GM21529 (cell line): ENCODE results near the gene SLC7A11.

Experiments used
- ATAC-seq: cut with Tn5 transposase; IDR thresholded peaks from one replicate; pipeline ENCODE4 v1.9.1; 2021; ENCODE audit not compliant: unreplicated experiment

Gene SLC7A11

DNA sequence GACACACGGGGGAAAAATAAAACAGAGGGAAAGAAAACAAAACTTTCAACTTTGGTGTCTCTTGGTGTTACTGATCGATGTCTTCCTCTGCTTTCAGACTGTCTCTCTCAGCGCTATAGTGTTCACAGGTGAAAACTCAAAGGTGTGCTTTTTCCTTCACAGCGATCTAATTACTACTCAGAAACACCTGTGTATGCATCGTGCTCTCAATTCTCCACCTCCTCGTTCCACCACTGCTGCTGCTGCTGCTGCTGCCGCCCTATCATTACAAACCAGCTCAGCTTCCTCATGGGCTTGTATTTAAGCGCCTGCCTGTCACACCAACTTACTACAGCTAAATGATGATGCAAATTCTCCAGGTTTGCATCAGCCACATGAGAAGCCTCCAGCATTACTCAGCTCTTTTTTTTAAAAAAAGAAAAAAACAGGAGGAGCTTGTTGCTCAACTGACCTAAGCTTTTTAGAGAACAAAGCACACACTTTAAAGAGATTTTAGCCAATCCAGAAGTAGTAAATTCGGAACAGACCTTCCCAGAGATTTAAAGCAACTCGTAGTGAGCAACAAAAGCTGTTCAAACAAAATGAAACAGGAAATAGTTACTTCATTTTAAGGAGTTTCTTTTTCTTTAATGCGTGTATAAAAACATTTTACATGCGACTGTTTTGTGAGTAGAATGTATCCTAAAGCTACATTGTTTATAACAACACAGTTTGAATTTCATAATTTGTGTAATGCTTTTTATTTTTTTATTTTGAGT is at the start of gene SLC7A11:
SLC7A11 (minus strand) TSS at position 274 of the 758 bp plus-strand sequence. CDS start 280 bp downstream, outside the sequence.
- ATAC-seq, result peak; percentile 98

DNA sequence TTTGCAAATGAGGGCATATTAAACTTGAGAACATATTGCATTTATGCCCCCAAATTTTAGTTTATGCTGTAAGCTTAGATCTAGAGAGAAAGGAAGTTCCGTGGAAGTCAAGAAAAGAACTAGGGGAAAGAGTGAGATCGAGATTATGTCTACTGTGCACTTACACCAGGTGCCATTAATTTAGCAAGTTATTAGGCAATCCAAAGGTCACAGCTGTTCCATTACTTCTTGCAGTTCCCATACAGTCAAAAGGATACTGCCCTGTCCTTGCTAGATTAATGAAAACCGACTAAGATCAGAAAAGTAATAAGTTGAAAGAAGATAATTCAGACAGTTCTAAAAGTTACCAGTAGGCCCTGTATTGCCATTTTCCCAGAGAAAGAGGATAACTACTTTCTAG is 49.3 kb upstream of the SLC7A11 start:
- no peak for ATAC-seq

DNA sequence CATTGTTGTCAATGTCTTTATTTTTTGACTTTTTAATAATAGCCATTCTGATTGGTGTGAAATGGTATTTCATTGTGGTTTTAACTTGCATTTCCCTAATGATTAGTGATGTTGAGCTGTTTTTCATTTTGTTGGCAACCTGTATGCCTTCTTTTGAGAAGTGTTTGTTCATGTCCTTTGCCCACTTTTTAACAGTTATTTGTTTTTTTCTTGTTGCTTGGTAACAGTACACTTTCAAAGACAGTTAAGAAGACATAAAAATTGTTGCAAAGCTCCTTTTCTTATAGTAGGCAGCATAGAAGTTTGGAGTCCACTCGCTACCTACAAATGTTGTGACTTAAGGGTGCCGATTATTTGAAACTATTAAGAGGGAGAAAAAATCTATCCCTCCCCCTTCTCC is 48.7 kb upstream of the SLC7A11 start:
- ATAC-seq, result no peak

DNA sequence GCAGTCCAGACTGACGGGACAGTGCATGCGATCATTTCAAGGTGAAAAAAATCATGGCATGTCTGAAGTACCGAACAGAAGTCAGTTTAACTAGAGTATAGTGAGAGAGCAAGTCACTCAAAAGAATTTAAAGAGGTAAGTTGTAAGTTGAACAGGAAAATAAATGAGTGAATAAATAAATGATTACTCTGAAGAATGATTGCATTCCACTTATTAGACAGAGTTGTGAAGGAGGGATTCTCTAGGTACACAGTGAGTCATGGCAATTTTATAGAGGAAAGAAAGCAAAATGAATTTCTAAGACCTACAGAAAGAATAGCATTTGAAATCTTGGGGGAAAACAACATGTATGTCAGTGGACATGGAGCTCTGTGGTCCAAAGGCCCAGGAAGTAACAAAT is 37.1 kb upstream of the SLC7A11 start:
- no peak for ATAC-seq

DNA sequence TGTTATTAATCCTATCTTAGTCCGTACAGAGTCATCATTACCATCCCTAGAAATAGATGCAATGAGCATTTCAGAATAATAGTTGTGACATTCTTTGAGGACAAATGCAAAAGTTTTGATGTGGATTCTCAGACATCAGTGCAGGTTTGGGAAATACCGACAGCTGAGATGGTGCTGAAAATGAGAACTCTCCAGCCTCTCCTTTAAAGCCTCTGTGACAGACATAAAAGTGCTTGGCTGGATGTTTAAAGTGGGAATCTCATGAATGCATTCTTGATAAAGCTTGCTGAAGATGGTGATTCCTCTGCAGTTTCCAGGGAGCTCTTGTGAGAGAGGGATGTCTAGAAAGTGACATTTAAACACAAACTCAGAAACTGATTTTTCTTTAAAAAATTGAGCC is 35.0 kb upstream of the SLC7A11 start:
- no peak for ATAC-seq

DNA sequence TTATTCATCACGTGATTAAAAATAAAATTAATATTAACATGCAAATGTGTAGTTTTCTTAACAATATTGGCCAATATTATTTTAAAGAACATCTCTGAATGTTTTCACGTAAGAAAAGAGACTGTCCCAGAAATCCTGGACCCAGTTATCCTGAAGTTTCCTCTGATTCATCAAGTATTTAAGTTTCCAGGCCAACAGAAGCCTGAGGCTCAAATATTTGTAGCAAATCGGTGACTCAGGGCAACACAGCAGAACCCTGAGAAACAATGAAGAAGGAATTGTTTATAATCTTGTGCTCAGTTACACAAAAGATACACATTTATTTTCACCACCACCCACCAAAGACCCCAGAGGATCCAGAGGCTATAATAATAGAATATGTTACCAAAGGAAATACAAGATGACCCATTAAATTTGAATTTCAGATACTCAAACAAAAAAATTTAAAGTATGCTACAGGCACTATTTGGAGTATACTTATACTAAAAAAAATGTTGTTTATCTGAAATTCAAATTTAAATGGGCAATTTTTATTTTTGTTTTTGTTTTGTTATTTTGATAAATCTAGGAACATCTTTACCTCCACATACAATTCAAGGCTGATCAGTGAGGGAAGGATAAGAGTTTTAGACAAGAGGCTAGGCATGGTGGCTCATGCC is 33.9 kb upstream of the SLC7A11 start:
- no peak for ATAC-seq

DNA sequence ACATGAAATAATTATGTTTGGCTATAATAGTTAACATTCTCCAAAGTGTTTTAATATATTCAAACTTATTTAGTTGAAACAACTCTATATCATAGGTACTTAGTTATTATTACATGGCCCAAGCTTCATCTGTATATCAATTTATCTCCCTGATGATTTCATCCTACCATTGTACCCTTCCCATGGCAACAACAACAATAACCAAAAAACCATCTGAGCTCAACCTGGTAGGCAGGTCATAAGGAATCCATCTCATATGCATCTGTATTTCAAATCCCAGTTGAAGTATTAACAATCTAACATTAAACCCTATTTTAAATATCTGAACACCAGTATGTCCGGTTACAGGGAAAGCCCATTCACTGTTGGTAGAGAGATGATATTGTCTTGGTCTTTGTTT is 33.1 kb upstream of the SLC7A11 start:
- ATAC-seq, result no peak

DNA sequence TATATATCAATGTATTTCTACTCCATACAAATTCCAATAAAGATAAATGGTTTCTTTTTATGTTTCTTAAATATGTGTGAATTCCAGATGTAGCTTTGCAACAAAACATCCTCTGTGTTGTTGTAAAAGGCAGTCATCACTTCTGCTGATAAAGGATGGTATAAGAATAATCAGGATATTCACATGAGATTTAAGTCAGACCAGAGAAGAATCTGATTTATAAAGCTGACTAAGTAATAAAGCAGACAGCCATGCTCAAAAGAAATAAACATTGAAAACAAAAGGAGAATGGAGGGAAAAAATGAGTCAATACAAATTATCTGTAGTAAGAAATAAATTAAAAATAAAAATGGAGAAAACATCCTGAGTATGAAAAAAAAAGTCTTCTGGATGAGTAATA is 27.0 kb upstream of the SLC7A11 start:
- no peak for ATAC-seq

DNA sequence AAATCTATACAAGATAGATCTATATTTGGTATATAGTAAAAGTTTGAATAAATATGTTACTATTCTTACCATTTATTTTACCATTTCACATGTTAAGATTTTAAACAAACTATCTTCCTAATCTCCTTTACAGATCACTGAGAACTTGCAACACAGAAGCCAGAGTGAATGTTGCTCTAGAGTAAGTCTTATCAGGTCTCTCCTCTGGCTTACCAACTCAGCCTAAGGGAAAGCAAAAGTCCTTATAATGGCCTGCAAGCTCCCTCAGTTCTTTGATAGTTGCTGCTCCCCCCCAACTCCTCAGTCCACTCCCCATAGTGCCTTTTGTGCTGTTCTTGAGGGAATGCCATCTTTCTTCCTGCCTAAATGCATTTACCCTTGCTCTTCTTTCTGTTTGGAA is 25.7 kb upstream of the SLC7A11 start:
- ATAC-seq, result no peak

DNA sequence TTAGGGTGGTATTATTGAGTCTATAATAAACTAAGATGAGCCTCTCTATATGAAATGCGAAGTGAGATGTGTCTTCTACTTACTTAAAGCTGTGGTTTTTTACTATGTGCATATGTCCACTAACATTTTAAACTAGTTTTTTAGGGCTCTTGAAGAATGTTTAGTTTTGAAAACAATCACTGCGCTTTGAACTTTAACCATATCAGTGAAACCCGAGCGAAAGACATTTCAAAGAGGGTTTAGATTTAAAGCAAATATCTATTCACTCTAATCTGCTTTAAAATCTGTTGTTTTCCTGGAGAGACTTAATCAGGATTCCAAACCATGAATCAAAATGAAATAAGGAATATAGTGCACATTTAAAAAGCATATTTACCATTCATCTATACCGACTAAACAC is 24.8 kb upstream of the SLC7A11 start:
- no peak for ATAC-seq

DNA sequence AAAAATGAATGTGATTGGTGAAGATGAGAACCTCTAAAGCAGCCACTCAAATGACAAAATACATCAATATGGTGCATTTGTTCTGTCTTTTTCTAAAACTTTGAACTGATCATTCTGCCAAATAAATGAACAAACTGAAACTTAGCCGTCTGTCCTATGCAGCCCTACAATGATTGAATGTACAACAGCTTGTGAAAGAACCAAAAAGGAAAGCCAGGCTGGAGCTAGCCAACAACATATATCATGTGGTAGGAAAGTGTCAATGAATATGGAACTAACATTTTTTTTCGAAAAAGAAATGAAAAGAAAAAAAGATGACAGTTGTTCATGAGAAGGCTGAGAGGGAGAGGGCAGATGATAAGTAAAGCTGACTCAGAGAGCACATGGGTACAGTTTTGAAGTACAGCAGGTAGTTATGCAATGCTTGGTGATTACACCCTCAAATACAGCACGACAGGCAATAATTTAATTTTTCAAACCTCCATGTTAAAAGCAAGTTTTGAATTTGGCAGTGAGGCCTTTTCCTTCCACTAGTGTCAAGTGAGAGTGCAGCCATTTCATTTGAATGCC is 21.2 kb upstream of the SLC7A11 start:
- no peak for ATAC-seq

DNA sequence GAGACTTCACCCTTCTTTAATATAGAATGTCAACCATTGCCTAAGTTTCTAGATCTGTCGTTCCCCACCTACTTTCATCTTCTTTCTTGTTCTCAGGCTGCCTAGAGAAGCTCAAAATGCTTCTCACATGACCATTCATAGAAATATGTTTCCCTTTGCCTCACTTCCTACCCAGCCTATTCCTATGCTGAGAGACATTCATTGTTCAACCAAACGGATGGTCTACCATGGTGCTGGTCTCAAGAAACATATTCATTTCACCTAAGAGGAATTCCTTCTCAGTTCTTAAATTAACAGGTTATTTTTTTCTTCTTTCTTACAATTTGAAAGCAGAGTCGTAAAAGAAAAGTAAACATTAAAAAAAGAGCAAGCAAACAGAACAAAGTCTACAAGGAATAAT is 20.3 kb upstream of the SLC7A11 start:
- no peak for ATAC-seq

DNA sequence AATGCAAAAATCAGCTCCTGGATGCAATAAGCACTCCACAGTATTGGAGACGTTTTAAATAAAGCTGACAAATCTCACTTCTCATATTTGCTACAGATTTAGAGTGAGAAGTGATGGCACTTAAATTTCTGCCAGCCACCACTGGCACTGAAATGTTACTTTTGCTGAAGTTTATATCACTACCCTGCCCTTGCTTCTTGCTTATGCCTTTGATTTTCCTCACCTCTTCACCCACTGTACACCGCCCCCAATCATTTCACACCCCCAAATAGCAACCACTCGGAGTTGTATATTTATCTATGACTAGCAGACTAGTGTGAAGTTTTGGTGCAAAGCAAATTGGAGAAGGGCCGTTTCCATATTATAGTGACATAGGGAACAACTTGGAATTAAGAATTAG is 19.9 kb upstream of the SLC7A11 start:
- ATAC-seq, result no peak

DNA sequence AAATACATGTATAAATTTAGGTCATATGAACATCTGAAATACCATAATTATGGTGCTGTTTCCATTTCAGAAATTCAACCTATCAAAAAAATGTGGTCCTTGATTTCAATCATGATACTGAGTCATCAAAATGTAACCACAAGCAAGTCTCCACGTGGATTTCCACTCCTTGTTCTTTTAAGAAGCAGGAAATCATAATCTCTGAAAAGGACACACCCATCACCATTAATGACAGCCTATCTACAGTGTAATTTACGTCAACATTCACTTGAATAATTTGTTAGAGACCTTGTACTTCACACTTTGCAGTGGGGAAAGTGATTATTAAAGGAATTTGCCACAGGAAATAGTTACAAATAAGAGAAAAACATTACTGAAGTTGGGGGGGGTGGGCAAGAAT is 17.7 kb upstream of the SLC7A11 start:
- ATAC-seq, result no peak

DNA sequence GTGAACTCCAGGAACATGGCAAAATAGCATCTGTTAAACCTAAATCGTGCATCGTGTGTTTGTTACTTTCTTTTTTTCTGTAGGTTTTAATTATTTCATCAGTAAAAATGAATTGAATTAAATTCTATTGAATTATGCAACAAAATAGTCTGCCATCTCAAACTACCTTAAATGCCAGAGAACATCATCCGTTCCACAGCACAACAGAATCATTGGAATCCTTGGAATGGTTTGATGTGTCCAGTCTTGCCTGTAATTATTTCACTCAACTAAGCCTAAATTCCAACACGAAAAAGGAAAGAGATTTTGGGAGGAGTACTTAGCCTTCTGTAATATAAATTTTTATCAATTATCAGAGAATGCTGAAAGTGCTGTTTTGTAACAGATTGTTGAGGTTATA is 17.1 kb upstream of the SLC7A11 start:
- no peak for ATAC-seq

DNA sequence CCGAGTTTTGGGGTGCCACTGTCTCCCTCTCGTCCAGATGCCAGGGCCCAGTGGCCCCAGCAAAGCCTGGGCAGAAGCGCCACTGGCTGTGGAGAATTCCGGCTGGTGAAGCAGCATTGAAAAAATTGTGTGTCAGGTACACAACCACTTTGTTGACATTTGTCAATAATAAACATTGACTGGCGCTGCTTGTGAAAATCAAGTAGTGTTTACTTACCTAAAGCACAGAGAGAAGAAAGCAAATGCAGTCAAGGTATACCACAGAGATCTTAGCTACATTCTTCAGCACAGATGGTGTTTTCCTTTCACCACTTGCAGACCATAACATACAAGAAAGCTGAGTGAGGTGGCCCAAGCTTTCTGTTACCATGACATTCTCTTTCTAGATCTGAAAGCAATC is 14.5 kb upstream of the SLC7A11 start:
- no peak for ATAC-seq

DNA sequence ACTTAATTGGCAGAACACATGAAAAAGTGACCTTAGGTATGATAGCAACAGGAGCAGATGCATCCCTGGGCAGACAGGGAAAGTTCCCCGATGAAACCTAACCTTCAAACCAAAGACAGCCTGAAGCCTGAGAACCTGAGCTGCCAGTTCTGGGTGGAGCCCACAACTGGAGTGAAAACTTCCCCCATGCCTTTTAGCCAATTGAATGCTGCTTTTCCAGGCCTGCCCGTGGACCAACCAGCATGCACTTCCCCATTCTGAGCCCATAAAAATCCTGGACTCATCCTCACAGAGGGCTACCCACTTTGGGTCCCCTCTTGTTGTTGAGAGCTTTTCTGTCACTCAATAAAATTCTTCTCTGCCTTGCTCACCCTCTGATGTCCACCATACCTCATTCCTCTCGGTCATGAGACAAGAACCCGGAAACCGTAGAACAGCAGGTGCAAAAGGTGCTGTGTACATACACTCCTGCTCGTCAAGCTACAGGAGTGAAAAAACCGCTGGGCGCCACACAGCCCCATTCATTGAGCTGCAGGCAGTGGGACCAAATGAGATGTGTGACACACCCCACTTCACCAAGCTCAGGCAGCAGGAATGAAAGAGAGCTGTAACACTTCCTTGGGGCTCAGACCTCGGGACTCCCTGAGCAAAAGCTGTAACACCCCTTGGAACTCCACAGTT is 13.9 kb upstream of the SLC7A11 start:
- no peak for ATAC-seq

DNA sequence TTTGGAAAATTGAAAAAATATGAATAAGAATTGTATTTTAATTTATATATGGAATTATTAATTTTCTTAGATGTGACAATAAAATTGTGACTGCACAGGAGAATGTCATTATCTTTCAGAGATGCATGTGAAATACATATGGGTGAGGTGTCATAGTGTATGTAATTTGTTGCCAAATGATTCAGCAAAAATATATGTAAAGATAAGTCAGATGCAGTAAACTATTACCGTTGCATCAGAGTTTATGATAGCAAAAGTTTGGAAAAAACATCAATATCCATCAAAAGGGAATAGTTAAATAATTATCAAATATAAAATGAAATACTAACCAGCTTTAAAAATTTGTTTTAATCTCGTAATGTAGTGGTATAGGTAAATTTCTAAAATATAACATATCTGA is 10.4 kb upstream of the SLC7A11 start:
- ATAC-seq, result no peak

DNA sequence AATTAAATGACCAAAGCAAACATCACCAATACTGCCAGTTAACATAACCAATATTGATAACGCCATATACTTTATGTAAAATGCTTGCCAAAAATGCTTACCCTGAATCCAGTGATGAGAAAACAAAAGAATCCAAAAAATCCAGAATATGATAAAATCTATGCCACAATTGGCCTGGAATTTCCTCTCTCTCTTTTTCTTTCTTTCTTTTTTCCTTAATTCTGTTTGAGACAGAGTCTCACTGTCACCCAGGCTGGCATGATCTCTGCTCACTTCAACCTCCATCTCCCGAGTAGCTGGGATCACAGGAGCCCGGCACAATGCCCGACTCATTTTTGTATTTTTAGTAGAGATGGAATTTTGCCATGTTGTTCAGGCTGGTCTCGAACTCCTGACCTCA is 9.8 kb upstream of the SLC7A11 start:
- no peak for ATAC-seq

DNA sequence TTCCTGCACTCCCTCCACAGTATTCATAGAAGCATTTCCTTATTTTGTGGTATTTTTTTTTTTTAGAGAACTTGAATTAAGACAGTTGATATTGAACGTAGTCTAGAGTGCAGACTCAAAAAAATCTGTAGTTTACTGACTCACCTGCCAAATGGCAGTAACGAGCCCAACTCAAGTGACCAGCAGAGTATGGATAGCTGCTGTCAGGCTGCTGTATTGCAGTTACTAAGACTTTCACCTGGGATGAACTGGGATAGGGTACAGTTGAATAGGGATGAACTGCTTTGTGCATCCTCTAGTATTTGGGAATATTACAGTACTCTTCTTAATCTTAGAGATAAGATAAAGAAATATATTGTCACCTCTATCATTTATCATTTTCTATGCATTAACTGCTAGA is 7.0 kb upstream of the SLC7A11 start:
- no peak for ATAC-seq

DNA sequence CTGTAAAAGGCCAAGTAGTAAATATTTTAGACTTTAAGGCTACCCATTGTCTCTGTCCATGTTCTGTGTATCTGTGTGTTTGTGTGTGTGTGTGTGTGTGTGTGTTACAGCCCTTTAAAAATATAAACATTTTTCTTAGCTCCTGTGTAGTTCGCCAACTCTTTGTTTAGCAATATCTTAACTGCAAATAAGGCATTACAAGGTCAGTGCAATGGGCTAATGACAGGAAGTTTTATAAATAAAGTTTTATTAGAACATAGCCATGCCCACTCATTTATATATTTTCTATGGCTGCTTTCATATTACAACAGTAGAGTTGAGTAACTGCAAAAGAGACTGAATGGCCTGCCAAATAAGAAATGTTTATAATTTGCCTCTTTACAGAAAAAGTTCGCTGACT is 5.9 kb upstream of the SLC7A11 start:
- ATAC-seq, result no peak

DNA sequence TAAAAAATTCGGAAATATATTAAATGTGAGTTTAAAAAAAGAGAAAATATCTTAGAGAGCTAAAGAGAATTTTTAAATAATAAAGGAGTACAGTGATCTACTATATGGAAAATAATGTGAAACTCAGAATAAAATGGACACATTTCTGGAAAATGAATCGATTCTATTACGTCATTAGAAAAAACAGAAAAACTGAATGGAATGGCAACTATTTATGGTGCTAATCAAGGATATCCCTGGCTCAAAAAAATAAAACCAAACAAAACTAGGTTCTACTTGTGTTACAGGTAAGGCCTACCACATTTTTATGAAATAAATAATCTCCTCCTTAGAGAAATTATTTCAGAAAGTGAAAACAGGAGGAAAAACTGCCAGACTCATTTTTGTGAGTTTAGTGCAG is 5.5 kb upstream of the SLC7A11 start:
- no peak for ATAC-seq
